Trophoblast cell (in vitro differentiated cells and primary cell): ENCODE measurements around the gene C11orf21.

Experiments
- DNase-seq, 2 donors: peaks; one replicate each; pipeline ENCODE4 v3.0.0-alpha.2; 2016
- H2AFZ ChIP-seq: 2 replicates; pipeline ENCODE4 v1.6.1; 2013; ENCODE audit warnings: low read length, moderate library complexity, mild to moderate bottlenecking; ENCODE audit not compliant: insufficient read depth, poor library complexity
- H2AK5ac ChIP-seq: 2 replicates; pipeline ENCODE4 v1.6.1; 2013; ENCODE audit warnings: mild to moderate bottlenecking, low read length
- H2BK120ac ChIP-seq: 2 replicates; pipeline ENCODE4 v1.6.1; 2013; ENCODE audit warnings: low read length, mild to moderate bottlenecking, moderate library complexity; ENCODE audit not compliant: insufficient read depth, poor library complexity
- H2BK12ac ChIP-seq: 2 replicates; pipeline ENCODE4 v1.6.1; 2013; ENCODE audit warnings: mild to moderate bottlenecking, low read length, moderate library complexity
- H2BK5ac ChIP-seq: 2 replicates; pipeline ENCODE4 v1.6.1; 2013; ENCODE audit warnings: low read length, low read depth, moderate library complexity, mild to moderate bottlenecking; ENCODE audit not compliant: poor library complexity
- H3K14ac ChIP-seq: 2 replicates; pipeline ENCODE4 v1.6.1; 2013; ENCODE audit warnings: mild to moderate bottlenecking, low read length
- H3K18ac ChIP-seq: 2 replicates; pipeline ENCODE4 v1.6.1; 2013; ENCODE audit warnings: mild to moderate bottlenecking, low read length
- H3K23ac ChIP-seq: 2 replicates; pipeline ENCODE4 v1.6.1; 2013; ENCODE audit warnings: low read length
- H3K27ac ChIP-seq: 2 replicates; pipeline ENCODE4 v1.5.1; 2013; ENCODE audit warnings: low read depth, mild to moderate bottlenecking, inconsistent platforms, low read length, moderate library complexity
- H3K27me3 ChIP-seq: 2 replicates; pipeline ENCODE4 v1.6.1; 2013; ENCODE audit warnings: inconsistent platforms, mild to moderate bottlenecking, low read length, moderate library complexity; ENCODE audit not compliant: insufficient read depth
- H3K36me3 ChIP-seq, 2 experiments: 1 replicate in 1 of 2; 2 replicates in 1 of 2; pipeline ENCODE4 v1.6.1; 2013; ENCODE audit warnings: low read length in 2 of 2, mild to moderate bottlenecking in 2 of 2, moderate library complexity in 1 of 2; ENCODE audit not compliant: insufficient read depth in 2 of 2, control insufficient read depth in 1 of 2
- H3K4ac ChIP-seq: 2 replicates; pipeline ENCODE4 v1.6.1; 2013; ENCODE audit warnings: low read depth, mild to moderate bottlenecking, low read length, moderate library complexity
- H3K4me1 ChIP-seq, 2 experiments: 1 replicate in 1 of 2; 2 replicates in 1 of 2; pipeline ENCODE4 v1.6.1; 2013; ENCODE audit warnings: low read length in 2 of 2, mild to moderate bottlenecking in 2 of 2, moderate library complexity in 1 of 2; ENCODE audit not compliant: insufficient read depth in 2 of 2, control insufficient read depth in 1 of 2
- H3K4me2 ChIP-seq: 2 replicates; pipeline ENCODE4 v1.6.1; 2013; ENCODE audit warnings: inconsistent platforms, mild to moderate bottlenecking, low read length, moderate library complexity
- H3K4me3 ChIP-seq: 2 replicates; pipeline ENCODE4 v1.5.1; 2013; ENCODE audit warnings: mild to moderate bottlenecking, low read depth, low read length, inconsistent platforms
- H3K79me1 ChIP-seq: one replicate; pipeline ENCODE4 v1.6.1; 2013; ENCODE audit warnings: low read length
- H3K79me2 ChIP-seq: 2 replicates; pipeline ENCODE4 v1.6.1; 2013; ENCODE audit warnings: low read length, mild to moderate bottlenecking; ENCODE audit not compliant: control insufficient read depth, insufficient read depth, poor library complexity
- H3K9ac ChIP-seq: 2 replicates; pipeline ENCODE4 v1.6.1; 2013; ENCODE audit warnings: mild to moderate bottlenecking, low read length
- H3K9me3 ChIP-seq: 2 replicates; pipeline ENCODE4 v1.6.1; 2013; ENCODE audit warnings: low read depth, mild to moderate bottlenecking, control low read depth, inconsistent platforms, low read length; ENCODE audit not compliant: insufficient read depth
- H4K12ac ChIP-seq: 2 replicates; pipeline ENCODE4 v1.6.1; 2013; ENCODE audit warnings: low read depth, mild to moderate bottlenecking, low read length, moderate library complexity
- H4K8ac ChIP-seq: 2 replicates; pipeline ENCODE4 v1.6.1; 2013; ENCODE audit warnings: low read depth, mild to moderate bottlenecking, low read length, moderate library complexity
- H4K91ac ChIP-seq: one replicate; pipeline ENCODE4 v1.6.1; 2013; ENCODE audit warnings: low read depth, mild to moderate bottlenecking, low read length, moderate library complexity
- WGBS: extraction: QIAGEN DNeasy Blood & Tissue Kit; methylation state at CpG from one replicate; pipeline ENCODE4 v1.1.7; 2013; ENCODE audit warnings: missing lambda C conversion rate; ENCODE audit not compliant: insufficient read length, insufficient coverage; ENCODE audit errors: extremely low coverage; 5-methylcytosine and 5-hydroxymethylcytosine counted together

C11orf21 gene

DNA sequence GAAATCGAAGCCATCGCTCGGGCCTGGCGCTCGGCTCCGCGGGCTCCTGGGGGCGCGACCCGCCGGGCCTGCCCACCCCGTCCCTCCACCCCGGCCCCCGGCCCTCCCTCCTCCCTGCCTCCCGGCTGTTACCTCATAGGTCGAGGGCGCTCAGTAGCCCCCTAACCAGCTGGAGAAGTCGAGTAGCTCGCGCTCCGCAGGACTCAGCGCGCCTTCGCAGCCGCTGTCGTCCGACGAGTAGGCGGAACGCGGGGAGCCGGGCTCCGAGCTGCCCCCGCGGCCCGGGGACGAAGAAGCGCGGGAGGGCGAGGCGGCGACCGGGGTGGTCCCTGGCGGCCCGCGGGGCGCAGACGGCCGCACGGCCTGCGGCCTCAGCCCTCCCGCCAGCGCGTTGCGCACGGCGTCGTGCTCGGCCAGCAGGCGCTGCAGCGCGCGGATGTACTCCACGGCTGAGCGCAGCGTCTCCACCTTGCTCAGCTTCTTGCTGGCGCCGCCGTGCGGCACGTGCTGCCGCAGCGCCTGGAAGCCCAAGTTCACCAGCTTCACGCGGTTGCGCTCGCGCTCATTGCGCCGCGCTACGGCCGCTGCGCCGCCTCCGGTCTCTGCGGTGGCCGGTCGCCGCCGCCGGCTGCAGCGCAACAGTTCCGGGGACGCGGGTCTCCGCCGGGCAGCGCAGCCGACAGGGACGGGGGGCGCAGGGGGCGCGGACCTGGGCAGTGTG lies 32.0 kb downstream of the C11orf21 start:
- no peak overlapping the region for H3K18ac ChIP-seq
- no peak overlapping the region for H2BK5ac ChIP-seq
- H3K9me3 ChIP-seq, result peaks cover 11% of the 10 kb centered on the region
- H2AK5ac ChIP-seq, result no peak overlapping the region
- peaks cover 36% of the 10 kb centered on the region for H3K27me3 ChIP-seq
- H3K4ac ChIP-seq, result no peak overlapping the region
- H3K14ac ChIP-seq, result no peak overlapping the region
- H3K4me1 ChIP-seq, result peaks cover 19 to 30% of the 10 kb centered on the region in 2 experiments
- no peak overlapping the region for H3K27ac ChIP-seq
- no peak overlapping the region for H4K91ac ChIP-seq
- H4K12ac ChIP-seq, result no peak overlapping the region
- H3K9ac ChIP-seq, result no peak overlapping the region
- H3K4me3 ChIP-seq, result no peak overlapping the region
- peak overlapping the region; percentile 67 for H3K4me2 ChIP-seq
- H2BK120ac ChIP-seq, result no peak overlapping the region
- no peaks in the 10 kb centered on the region for H3K36me3 ChIP-seq
- peak in 1 of 2 donors; percentile 74 for DNase-seq
- H2BK12ac ChIP-seq, result no peak overlapping the region
- H2AFZ ChIP-seq, result no peak overlapping the region
- no peak overlapping the region for H4K8ac ChIP-seq
- H3K79me1 ChIP-seq, result no peaks in the 10 kb centered on the region
- H3K23ac ChIP-seq, result no peak overlapping the region
- WGBS, result no CpG with 5 or more reads among the region's 104 CpGs
- H3K79me2 ChIP-seq, result no peaks in the 10 kb centered on the region

- H3K36me3 ChIP-seq, result no peaks in the 10 kb centered on the region
- H3K23ac ChIP-seq, result no peak overlapping the region
- no peaks in the 10 kb centered on the region for H3K79me1 ChIP-seq
- H3K27ac ChIP-seq, result no peak overlapping the region
- WGBS, result no CpG with 5 or more reads among the region's 89 CpGs
- H3K4me1 ChIP-seq, result peaks cover 19 to 30% of the 10 kb centered on the region in 2 experiments
- no peak overlapping the region for H4K91ac ChIP-seq
- H3K18ac ChIP-seq, result no peak overlapping the region
- no peak overlapping the region for H2BK5ac ChIP-seq
- no peak overlapping the region for H2AK5ac ChIP-seq
- no peak overlapping the region for H3K14ac ChIP-seq
- no peak overlapping the region for H4K8ac ChIP-seq
- no peaks in the 10 kb centered on the region for H3K79me2 ChIP-seq
- no peak overlapping the region for H4K12ac ChIP-seq
- no peak overlapping the region for H2BK120ac ChIP-seq
- H3K9ac ChIP-seq, result no peak overlapping the region
- peak overlapping the region; percentile 67 for H3K4me2 ChIP-seq
- H2AFZ ChIP-seq, result no peak overlapping the region
- H3K4me3 ChIP-seq, result no peak overlapping the region
- peaks cover 36% of the 10 kb centered on the region for H3K27me3 ChIP-seq
- no peak overlapping the region for H2BK12ac ChIP-seq
- peaks cover 11% of the 10 kb centered on the region for H3K9me3 ChIP-seq
- no peak overlapping the region for H3K4ac ChIP-seq
- DNase-seq, result peak in 1 of 2 donors; percentile 60
These were observed 32.8 kb downstream of the C11orf21 start for GRCh38 chr11:2268729-2269600.

DNA sequence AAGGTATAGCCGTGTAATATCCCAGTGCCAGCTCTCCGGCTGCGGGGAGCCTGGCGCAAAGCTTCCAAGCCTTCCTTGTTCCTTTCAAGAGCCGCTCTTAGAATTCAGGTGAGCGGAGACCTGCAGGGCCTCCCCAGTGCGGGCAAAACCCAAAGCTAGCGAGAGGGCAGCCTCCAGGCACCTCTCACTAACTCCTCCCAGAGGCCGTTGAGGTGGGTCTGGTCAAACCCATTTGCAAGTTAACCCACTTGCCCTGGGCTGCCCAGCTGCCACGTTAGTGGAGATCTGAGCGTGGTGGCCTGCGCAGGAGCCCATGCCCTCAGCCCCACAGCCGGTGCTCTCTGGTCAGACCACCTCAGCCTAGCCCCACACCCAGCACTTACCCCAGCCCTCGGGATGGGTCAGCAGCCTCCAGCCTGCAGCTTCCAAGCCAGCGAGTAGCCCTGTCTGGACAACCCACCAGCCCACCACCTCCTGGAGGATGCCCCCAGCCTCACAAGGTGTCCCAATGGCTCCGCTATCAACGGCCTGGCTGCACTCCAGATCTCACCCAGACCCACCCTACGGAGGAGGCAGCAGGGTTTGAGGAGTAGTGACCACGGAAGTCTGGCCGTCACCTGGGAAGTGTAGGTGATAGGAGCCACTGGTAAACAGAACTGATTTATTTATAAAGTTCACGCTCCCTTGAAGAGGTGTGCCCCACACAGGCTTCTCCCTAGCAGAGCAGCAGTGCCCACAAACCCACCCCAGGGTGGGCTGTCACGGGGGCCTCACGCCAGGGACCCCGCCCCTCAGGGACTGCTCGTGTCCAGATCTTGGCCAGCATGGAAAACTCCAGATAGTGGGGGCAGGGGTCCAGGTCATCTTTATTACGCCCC lies 33.6 kb downstream of the C11orf21 start:
- Histone ChIP-seq H3K4me1 (peaks cover 19 to 29% of the 10 kb centered on the region in 2 experiments), H3K36me3 (no peaks in the 10 kb centered on the region), H2AK5ac (no peak overlapping the region), H3K4me2 (peak overlapping the region; percentile 67), H3K18ac (no peak overlapping the region), H3K9me3 (peaks cover 11% of the 10 kb centered on the region), H4K8ac (no peak overlapping the region), H3K4me3 (no peak overlapping the region), H3K27me3 (peaks cover 33% of the 10 kb centered on the region), H2BK12ac (no peak overlapping the region), H3K79me1 (no peaks in the 10 kb centered on the region), H3K4ac (no peak overlapping the region), H3K27ac (no peak overlapping the region), H2AFZ (no peak overlapping the region), H4K12ac (no peak overlapping the region), H3K14ac (no peak overlapping the region), H3K79me2 (no peaks in the 10 kb centered on the region), H3K23ac (no peak overlapping the region), H2BK5ac (no peak overlapping the region), H4K91ac (no peak overlapping the region), H2BK120ac (no peak overlapping the region), H3K9ac (no peak overlapping the region)
- WGBS, result no CpG with 5 or more reads among the region's 26 CpGs
- DNase-seq, result peak in 1 of 2 donors; percentile 51

GRCh38 chr11:2267306-2267850 lies 34.3 kb downstream of the C11orf21 start:
- no CpG with 5 or more reads among the region's 12 CpGs for WGBS
- no peak overlapping the region for H2BK120ac ChIP-seq

More at GRCh38 chr11:2267306-2267850, 34.3 kb downstream of the C11orf21 start:
- Histone ChIP-seq H3K27ac (no peak overlapping the region), H3K4me1 (peaks cover 19 to 29% of the 10 kb centered on the region in 2 experiments), H3K14ac (no peak overlapping the region), H3K9me3 (peaks cover 11% of the 10 kb centered on the region), H3K23ac (no peak overlapping the region), H2BK5ac (no peak overlapping the region), H3K18ac (no peak overlapping the region), H3K4me3 (no peak overlapping the region), H3K27me3 (peaks cover 33% of the 10 kb centered on the region), H4K12ac (no peak overlapping the region), H2BK12ac (no peak overlapping the region), H3K9ac (no peak overlapping the region), H4K91ac (no peak overlapping the region), H3K36me3 (no peaks in the 10 kb centered on the region), H3K4me2 (no peak overlapping the region), H3K79me1 (no peaks in the 10 kb centered on the region), H3K79me2 (no peaks in the 10 kb centered on the region), H2AFZ (no peak overlapping the region), H2AK5ac (no peak overlapping the region), H4K8ac (no peak overlapping the region), H3K4ac (no peak overlapping the region)
- peak in 1 of 2 donors; percentile 4 for DNase-seq
